Kasumi-1 (cell line): ENCODE measurements around the gene FHL5.
"Not testable (repeated sequence)": the region's sequence is repeated elsewhere in the genome, so short reads cannot be mapped to it uniquely, and the experiment has no call there.

Source experiments
- DNase-seq, 2 experiments: peaks; one replicate each; lab custom pipeline; 2025; lab: John Stamatoyannopoulos, UW

Gene FHL5

GRCh38 chr6:96611342-96611991, 48.5 kb downstream of the FHL5 start:
- DNase-seq = no peak

DNA sequence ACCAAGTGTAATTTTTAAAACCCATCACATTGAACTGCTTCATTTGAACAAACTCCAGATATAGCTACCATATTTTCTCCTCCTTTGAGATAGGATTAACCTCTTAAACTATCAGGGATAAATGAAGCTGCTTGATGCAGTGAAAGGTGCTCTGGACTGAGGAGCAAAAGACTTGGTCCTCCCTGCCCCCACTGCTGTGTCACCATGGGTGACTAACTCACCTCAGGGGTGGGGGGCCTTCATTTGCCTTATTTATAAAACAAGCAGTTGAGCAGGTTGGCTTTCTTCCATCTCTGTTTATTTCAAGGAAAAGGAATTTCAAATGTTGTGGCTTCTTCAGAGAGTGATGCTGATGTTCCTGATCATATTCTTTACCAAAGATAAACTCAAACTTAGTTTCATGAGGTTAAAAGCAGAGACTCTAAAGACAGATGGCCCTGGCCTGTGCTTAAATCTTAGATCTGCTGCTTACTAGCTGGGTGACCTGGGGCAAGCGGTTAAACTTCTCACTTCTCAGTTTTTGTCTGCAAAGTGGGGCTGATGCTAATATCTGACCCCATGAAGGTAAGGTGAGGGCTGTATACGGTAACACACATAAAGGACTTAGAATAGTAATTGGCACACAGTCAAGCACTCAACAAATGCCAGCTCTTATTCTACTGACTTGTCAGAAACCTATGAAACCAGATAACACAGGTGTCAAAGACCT, 50.5 kb downstream of the FHL5 start:
- DNase-seq = no peak

DNA sequence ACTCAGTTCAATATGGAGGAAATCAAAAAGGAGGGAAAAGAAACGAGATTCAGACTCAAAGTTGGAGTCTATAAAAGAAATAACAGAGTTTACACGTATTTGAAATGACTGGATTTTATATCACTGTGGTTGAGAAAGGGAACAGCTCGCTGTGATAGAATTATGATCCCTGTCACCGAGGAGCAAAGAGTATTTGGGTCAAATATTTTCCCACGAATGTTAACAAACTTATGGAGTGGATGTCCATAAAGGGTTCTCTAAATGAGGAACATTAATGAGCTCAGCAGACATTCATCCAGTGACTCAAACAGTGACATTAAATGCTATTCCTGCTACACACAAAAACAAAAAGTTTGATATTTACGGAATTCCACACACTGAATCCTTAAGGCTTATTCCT, 57.9 kb downstream of the FHL5 start:
- DNase-seq = no peak

DNA sequence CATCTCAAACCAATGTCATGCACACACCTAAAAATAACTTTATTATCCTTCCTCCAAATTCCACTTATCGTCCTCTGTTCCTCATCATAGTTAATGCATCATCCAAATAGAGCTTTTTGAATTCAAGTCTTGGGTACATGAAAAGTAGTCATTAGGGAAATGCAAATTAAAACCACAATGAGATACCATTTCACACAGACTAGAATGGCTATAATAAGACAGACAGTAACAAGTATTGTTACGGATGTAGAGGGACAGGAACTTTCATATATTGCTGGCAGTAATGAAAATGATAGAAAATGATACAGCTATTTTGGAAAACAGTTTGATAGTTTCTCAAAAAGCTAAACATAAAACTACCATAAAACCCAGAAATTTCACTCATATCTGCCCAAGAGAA, 59.1 kb downstream of the FHL5 start:
- DNase-seq = no peak

- peak; percentile 18 to 25 for DNase-seq
Measured at GRCh38 chr6:96624957-96625356, 62.0 kb downstream of the FHL5 start.

DNA sequence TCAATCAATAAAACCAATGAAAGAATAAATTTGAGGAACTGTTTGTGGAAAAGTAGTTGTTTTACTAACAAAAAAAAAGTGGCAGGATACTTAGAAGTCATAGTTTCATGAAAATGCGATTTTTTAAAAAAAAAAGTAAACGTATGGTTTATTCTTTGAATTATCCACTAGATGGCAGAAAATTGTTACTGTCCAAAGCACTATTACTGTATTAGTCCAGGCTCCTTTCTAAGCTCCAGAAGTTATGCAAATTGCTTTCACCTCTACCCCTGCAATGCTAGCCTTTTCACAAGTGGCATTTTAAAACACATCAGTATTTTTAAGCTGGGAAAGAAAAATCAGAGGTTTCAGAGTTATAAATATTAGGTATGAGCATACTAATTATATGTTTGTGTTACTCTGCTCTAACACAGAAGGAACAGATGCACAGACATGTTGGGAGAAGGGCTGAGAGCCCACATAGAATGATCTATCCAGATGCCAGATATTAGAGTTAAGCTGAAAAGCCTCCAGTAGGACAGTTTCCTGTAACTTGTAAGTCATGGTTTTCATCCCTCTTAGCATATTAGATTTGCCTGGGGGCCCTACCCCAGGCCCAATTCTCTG, 63.9 kb downstream of the FHL5 start:
- DNase-seq = peak; percentile 87 to 92

DNA sequence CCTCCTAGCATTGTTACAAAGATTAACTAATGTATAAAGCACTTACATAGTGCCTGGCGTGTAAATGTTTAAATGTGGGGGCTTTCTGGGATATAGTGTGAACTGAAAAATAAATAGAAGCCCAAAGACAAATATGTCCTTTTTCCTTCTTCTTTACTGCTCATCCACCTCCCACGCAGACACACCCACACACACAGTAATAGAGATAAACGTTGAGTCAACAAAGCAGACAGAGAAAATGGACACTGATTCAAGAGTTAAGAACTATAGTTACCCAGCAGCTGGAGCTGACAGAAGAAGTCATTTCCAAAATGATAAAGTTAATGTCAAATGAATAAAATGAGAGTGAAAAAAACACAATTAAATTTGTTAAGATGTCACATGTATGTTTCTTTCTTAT, 68.3 kb downstream of the FHL5 start:
- DNase-seq = no peak

DNA sequence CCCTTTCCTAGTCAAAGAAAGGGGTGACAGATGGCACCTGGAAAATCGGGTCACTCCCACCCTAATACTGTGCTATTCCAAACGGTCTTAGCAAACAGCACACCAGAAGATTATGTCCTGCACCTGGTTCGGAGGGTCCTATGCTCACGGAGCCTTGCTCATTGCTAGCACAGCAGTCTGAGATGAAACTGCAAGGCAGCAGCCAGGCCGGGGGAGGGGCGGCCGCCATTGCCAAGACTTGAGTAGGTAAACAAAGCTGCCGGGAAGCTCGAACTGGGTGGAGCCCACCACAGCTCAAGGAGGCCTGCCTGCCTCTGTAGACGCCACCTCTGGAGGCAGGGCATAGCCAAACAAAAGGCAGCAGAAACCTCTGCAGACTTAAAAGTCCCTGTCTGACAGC, 75.1 kb downstream of the FHL5 start:
- not testable (repeated sequence) for DNase-seq

GRCh38 chr6:96645106-96645505, 82.2 kb downstream of the FHL5 start:
- DNase-seq = no peak

GRCh38 chr6:96649926-96650325, 87.0 kb downstream of the FHL5 start:
- DNase-seq = no peak

GRCh38 chr6:96651816-96652215, 88.9 kb downstream of the FHL5 start:
- DNase-seq = no peak

DNA sequence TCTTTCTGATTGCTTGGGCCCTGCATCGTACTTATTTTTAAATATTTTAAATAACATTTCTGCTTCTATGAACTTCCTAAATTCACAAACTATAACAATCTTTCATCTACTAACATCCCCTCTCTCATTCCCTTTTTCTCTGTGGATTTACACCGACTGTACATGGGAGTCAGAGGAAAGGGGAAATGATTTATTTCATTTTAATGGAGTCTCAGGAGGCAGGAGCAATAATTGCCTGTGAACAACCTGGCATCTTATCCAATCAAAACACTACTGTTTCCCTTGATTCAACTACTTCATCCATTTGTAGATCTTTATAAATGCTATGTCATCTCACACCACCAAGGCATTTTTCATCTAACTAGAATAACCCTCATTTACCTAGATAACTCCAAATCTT, 89.6 kb downstream of the FHL5 start:
- DNase-seq = no peak

DNA sequence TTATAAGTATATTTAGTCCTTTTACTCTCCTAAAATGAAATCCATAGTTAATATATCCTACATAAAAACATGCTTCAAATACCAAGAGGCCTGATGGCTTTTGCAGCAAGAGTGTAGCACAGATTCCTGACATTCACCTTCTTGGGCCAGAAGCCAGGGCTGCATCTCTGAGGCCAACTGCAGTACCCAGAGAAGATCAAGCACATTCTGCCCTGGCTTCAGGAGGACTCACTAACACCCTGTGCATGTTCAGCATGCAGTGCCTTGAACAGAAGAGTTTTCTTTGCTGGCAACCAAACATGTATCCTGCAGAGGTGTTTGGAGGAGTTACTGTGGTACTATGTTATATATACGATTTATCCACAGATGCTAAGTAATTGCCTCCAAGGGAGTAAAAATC, 90.3 kb downstream of the FHL5 start:
- DNase-seq = no peak

DNA sequence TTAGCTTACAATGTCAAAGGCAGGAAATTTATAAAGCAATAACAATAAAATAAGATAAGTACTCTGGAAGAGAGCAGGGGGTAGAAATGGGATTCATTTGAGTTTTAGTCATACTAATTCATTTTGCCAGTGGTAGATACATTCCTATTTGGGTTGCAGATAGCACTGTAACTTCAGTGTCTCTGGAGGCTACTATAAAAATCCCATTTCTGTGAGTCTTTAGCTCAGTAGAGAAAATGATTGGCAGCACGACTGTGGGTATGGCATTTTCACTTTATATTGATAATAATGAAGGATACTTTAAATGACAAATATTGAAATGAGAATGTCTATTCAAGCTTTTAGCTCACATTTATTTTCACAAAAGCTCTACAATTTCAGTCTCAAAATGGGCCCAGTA, 93.6 kb downstream of the FHL5 start:
- no peak for DNase-seq

DNA sequence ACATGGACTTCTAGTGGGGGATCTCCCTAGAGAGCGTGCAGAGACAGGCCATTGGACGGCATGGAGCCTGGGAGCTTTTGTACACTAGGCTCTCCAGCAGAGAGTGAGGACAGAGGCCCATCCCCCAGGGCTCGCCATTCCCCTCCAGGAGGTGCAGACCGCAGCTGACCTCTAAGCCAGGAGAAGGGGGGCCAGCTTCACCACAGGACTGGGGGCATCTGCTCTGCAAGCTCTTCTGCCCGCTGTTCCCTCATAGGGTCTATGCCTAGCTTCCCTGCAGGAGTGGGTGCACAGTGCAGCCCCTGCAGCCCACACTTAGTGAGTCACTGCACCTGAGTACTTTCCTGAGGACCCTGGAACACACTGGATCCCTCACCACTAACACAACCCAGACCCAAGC, 94.4 kb downstream of the FHL5 start:
- no peak for DNase-seq

DNA sequence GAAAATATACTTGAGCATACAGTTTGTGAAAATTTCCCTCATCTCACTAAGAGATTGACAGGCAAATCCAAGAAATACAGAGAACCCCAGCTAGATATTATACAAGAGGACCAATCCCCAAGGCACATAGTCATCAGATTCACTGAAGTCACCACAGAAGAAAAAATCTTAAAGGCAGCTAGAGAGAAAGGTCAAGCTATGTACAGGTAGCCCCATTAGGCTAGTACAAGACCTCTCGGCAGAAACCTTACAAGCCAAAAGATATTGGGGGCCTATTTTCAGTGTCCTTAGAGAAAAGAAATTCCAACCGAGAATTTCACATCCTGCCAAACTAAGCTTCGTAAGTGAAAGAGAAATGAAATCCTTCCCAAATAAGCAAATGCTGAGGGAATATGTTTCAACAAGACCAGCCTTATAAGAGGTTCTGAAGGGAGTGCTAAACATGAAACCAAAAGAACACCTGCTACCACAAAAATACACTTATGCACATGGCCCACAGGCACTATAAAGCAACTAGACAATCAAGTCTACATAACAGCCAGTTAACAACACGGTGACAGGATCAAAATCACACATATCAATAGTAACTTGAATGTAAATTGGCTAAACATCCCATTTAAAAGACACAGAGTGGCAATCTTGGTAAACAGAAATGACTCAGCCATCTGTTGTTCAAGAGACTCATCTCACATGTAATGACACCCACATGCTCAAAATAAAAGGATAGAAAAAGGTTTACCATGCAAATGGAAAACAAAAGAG, 96.3 kb downstream of the FHL5 start:
- DNase-seq = no peak
